ENCODE data around the gene KYNU.
"Not testable (repeated sequence)": the region's sequence is repeated elsewhere in the genome, so short reads cannot be mapped to it uniquely, and the experiment has no call there.

DNA sequence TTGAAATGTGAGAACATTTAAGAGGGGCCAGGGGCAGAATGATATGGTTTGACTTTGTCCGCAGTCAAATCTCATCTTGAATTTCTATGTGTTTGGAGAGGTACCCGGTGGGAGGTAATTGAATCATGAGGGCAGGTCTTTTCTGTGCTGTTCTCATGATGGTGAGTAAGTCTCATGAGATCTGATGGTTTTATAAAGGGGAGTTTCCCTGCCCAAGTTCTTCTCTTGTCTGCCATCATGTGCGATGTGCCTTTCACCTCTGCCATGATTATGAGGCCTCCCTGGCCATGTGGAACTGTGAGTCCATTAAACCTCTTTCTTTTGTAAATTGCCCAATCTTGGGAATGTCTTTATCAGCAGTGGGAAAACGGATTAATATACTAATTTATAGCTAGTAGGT lies 176.0 kb downstream of the KYNU start:
- TF ChIP-seq, protein P1, sequence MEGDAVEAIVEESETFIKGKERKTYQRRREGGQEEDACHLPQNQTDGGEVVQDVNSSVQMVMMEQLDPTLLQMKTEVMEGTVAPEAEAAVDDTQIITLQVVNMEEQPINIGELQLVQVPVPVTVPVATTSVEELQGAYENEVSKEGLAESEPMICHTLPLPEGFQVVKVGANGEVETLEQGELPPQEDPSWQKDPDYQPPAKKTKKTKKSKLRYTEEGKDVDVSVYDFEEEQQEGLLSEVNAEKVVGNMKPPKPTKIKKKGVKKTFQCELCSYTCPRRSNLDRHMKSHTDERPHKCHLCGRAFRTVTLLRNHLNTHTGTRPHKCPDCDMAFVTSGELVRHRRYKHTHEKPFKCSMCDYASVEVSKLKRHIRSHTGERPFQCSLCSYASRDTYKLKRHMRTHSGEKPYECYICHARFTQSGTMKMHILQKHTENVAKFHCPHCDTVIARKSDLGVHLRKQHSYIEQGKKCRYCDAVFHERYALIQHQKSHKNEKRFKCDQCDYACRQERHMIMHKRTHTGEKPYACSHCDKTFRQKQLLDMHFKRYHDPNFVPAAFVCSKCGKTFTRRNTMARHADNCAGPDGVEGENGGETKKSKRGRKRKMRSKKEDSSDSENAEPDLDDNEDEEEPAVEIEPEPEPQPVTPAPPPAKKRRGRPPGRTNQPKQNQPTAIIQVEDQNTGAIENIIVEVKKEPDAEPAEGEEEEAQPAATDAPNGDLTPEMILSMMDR (IDR thresholded peaks at IDR 0.05): not testable (repeated sequence)
- TF ChIP-seq POLR2A, EP300 (IDR thresholded peaks at IDR 0.05): not testable (repeated sequence)

Measured in tibial nerve (tissue), 4 donors.